Subcutaneous adipose tissue (tissue), 4 donors: ENCODE measurements around the gene PTPRS. TPM values are rescaled to one million over a fixed set of nuclear protein-coding genes. Genes with fewer than 3 reads are reported as not detected.

Experiments used
- CTCF ChIP-seq: fragments of 450-650 bp; IDR thresholded peaks from one replicate; pipeline ENCODE4 v1.5.1; 2016; ENCODE audit warnings: low read depth, mild to moderate bottlenecking, control low read depth, antibody characterized with exemption, moderate library complexity
- total RNA-seq, 4 donors: library from RNA; depleted of rRNA; stranded (reverse); fragments of >200 nt; gene quantifications; one replicate each; pipeline ENCODE4 v1.1.0, GENCODE V29; 2016

The PTPRS gene
- total RNA-seq, 4 donors from 2014 or later = 261 to 700 (median 461) TPM

- no peak for TF ChIP-seq CTCF
Measured at GRCh38 chr19:5369962-5370367, 29.4 kb upstream of the PTPRS start.

- no peak for TF ChIP-seq CTCF
Measured at GRCh38 chr19:5369304-5369703, 28.7 kb upstream of the PTPRS start.

GRCh38 chr19:5367530-5368133 is 27.0 kb upstream of the PTPRS start:
- TF ChIP-seq CTCF = no peak

- TF ChIP-seq CTCF = no peak
Measured at GRCh38 chr19:5365905-5366304, 25.3 kb upstream of the PTPRS start.

- TF ChIP-seq CTCF = no peak
Measured at GRCh38 chr19:5364674-5365073, 24.1 kb upstream of the PTPRS start.

GRCh38 chr19:5361407-5361806 is 20.8 kb upstream of the PTPRS start:
- no peak for TF ChIP-seq CTCF

GRCh38 chr19:5360003-5360780 is 19.6 kb upstream of the PTPRS start:
- no peak for TF ChIP-seq CTCF
